Caco-2 (cell line): Measurements from ENCODE around the gene FLCN. TPM values are rescaled to one million over a fixed set of nuclear protein-coding genes. Genes with fewer than 3 reads are reported as not detected.

Experiments
- BruUV-seq: library from RNA; stranded (reverse); fragments of 400-500 nt; replicated peaks from 2 replicates; lab custom pipeline; 2021; lab: Mats Ljungman, UMichigan
- CTCF ChIA-PET: fragments of 300-600 bp; sonication (Branson Sonifier 250); formaldehyde crosslinking; loops from one replicate; lab custom pipeline; 2022; ENCODE audit warnings: antibody characterized with exemption; lab: Charles Lee
- POLR2A ChIA-PET: fragments of 300-600 bp; sonication (Branson Sonifier 250); formaldehyde crosslinking; loops from one replicate; lab custom pipeline; 2022; ENCODE audit warnings: antibody characterized with exemption; lab: Charles Lee
- DNase-seq, 2 experiments: peaks; one replicate each; pipeline versions ENCODE4 v3.0.0 to v3.0.0-alpha.2; 2020 to 2022
- H3K27me3 ChIP-seq: replicated peaks from 2 replicates; pipeline ENCODE4 v1.6.0; 2011; ENCODE audit warnings: low read length; ENCODE audit not compliant: control insufficient read depth, insufficient read depth
- H3K36me3 ChIP-seq: 2 replicates; pipeline ENCODE4 v1.5.1; 2011; ENCODE audit warnings: low read length; ENCODE audit not compliant: control insufficient read depth, insufficient read depth
- H3K4me1 ChIP-seq: fragments of 250-450 bp; sonication (Bioruptor Pico); 2 replicates; pipeline ENCODE4 v1.5.1; 2020; ENCODE audit warnings: mild to moderate bottlenecking
- H3K4me3 ChIP-seq: 2 replicates; pipeline ENCODE4 v1.5.1; 2011; ENCODE audit warnings: low read depth, mild to moderate bottlenecking, control low read depth, low read length
- H3K9me3 ChIP-seq: fragments of 250-450 bp; sonication (Bioruptor Pico); 2 replicates; pipeline ENCODE4 v1.5.1; 2020; ENCODE audit warnings: mild to moderate bottlenecking, moderate library complexity
- H3K27ac Mint-ChIP-seq: one replicate; pipeline ENCODE4 v1.8.0; 2022; ENCODE audit warnings: mixed read lengths; ENCODE audit not compliant: unreplicated experiment
- H3K27me3 Mint-ChIP-seq: one replicate; pipeline ENCODE4 v1.8.0; 2022; ENCODE audit warnings: mixed read lengths; ENCODE audit not compliant: insufficient read depth, unreplicated experiment
- H3K36me3 Mint-ChIP-seq: one replicate; pipeline ENCODE4 v1.8.0; 2022; ENCODE audit warnings: mild to moderate bottlenecking, mixed read lengths; ENCODE audit not compliant: insufficient read depth, unreplicated experiment
- H3K4me1 Mint-ChIP-seq: one replicate; pipeline ENCODE4 v1.8.0; 2022; ENCODE audit warnings: low read depth, mixed read lengths; ENCODE audit not compliant: unreplicated experiment
- H3K4me3 Mint-ChIP-seq: one replicate; pipeline ENCODE4 v1.8.0; 2022; ENCODE audit warnings: mild to moderate bottlenecking, moderate library complexity, mixed read lengths; ENCODE audit not compliant: unreplicated experiment
- H3K9me3 Mint-ChIP-seq: one replicate; pipeline ENCODE4 v1.8.0; 2022; ENCODE audit warnings: mixed read lengths; ENCODE audit not compliant: unreplicated experiment
- CTCF ChIP-seq, 2 experiments: fragments of 200-600 bp in 1 of 2; IDR thresholded peaks; 1 replicate in 1 of 2; 2 replicates in 1 of 2; pipeline versions ENCODE4 v1.5.1 to v1.8.0; 2011 to 2022; ENCODE audit warnings: antibody characterized with exemption in 1 of 2, control low read depth in 1 of 2, inconsistent platforms in 1 of 2, low read depth in 1 of 2, low read length in 1 of 2, mild to moderate bottlenecking in 1 of 2, moderate library complexity in 1 of 2; ENCODE audit not compliant: insufficient read depth in 1 of 2, severe bottlenecking in 1 of 2, unreplicated experiment in 1 of 2
- intact Hi-C: fragments of 100-400 bp; cut with micrococcal nuclease; formaldehyde crosslinking; loops from one replicate; pipeline ENCODE4 v1.10.0; 2022; ENCODE audit not compliant: unreplicated experiment
- total RNA-seq: library from RNA; stranded (reverse); gene quantifications from 2 replicates; pipeline ENCODE4 v1.2.3, GENCODE V29; 2022

Gene FLCN
- total RNA-seq, 1 experiment from 2014 or later, result 69.0 TPM

- no peak for DNase-seq
- Histone ChIP-seq H3K9me3 (no peaks in the 10 kb centered on the region), H3K4me3 (no peak overlapping the region), H3K36me3 (peaks cover 1% of the 10 kb centered on the region), H3K27me3 (no peaks in the 10 kb centered on the region), H3K4me1 (no peaks in the 10 kb centered on the region)
- no peaks in the 10 kb centered on the region for H3K27me3 Mint-ChIP-seq
- CTCF ChIA-PET, result no interaction called here
- H3K9me3 Mint-ChIP-seq, result no peaks in the 10 kb centered on the region
- no TSS peak for BruUV-seq
- H3K4me3 Mint-ChIP-seq, result no peak overlapping the region
- no peak for TF ChIP-seq CTCF (IDR thresholded peaks at IDR 0.05; ENCODE audit: insufficient read depth in 1 of 2, low read depth in 1 of 2, low read length in 1 of 2, severe bottlenecking in 1 of 2, unreplicated experiment in 1 of 2)
- H3K4me1 Mint-ChIP-seq, result no peaks in the 10 kb centered on the region
- peaks cover 97% of the 10 kb centered on the region for H3K36me3 Mint-ChIP-seq
- POLR2A ChIA-PET, result no interaction called here
- no peak overlapping the region for H3K27ac Mint-ChIP-seq
- intact Hi-C loops, result no loop called here
These were observed 60.6 kb downstream of the FLCN start for GRCh38 chr17:17176341-17176740.

- no peak for TF ChIP-seq CTCF (IDR thresholded peaks at IDR 0.05; ENCODE audit: insufficient read depth in 1 of 2, low read depth in 1 of 2, low read length in 1 of 2, severe bottlenecking in 1 of 2, unreplicated experiment in 1 of 2)
- no peak for DNase-seq
- H3K4me1 Mint-ChIP-seq, result no peaks in the 10 kb centered on the region
- no peaks in the 10 kb centered on the region for H3K9me3 ChIP-seq
- no TSS peak for BruUV-seq
- POLR2A ChIA-PET, result no interaction called here
- no peak overlapping the region for H3K27ac Mint-ChIP-seq
- peaks cover 1% of the 10 kb centered on the region for H3K36me3 ChIP-seq
- no peaks in the 10 kb centered on the region for H3K27me3 ChIP-seq
- H3K4me3 ChIP-seq, result no peak overlapping the region
- no peaks in the 10 kb centered on the region for H3K9me3 Mint-ChIP-seq
- intact Hi-C loops, result no loop called here
- CTCF ChIA-PET, result no interaction called here
- no peaks in the 10 kb centered on the region for H3K4me1 ChIP-seq
- no peaks in the 10 kb centered on the region for H3K27me3 Mint-ChIP-seq
- H3K4me3 Mint-ChIP-seq, result no peak overlapping the region
- H3K36me3 Mint-ChIP-seq, result peaks cover 97% of the 10 kb centered on the region
These were observed 61.1 kb downstream of the FLCN start for GRCh38 chr17:17175917-17176316.

- H3K27me3 Mint-ChIP-seq, result no peaks in the 10 kb centered on the region
These were observed 61.6 kb downstream of the FLCN start for GRCh38 chr17:17175340-17175739.

More at GRCh38 chr17:17175340-17175739, 61.6 kb downstream of the FLCN start:
- TF ChIP-seq CTCF (IDR thresholded peaks at IDR 0.05; ENCODE audit: insufficient read depth in 1 of 2, low read depth in 1 of 2, low read length in 1 of 2, severe bottlenecking in 1 of 2, unreplicated experiment in 1 of 2), result no peak
- H3K4me3 ChIP-seq, result no peak overlapping the region
- DNase-seq, result no peak
- Mint-ChIP-seq H3K9me3 (no peaks in the 10 kb centered on the region), H3K36me3 (peaks cover 97% of the 10 kb centered on the region), H3K27ac (no peak overlapping the region), H3K4me1 (no peaks in the 10 kb centered on the region), H3K4me3 (no peak overlapping the region)
- no peaks in the 10 kb centered on the region for H3K27me3 ChIP-seq
- BruUV-seq, result no TSS peak
- no peaks in the 10 kb centered on the region for H3K9me3 ChIP-seq
- peaks cover 1% of the 10 kb centered on the region for H3K36me3 ChIP-seq
- POLR2A ChIA-PET, result no interaction called here
- H3K4me1 ChIP-seq, result no peaks in the 10 kb centered on the region
- intact Hi-C loops, result no loop called here
- CTCF ChIA-PET, result no interaction called here
